Fibroblast of skin of right biceps (primary cell): Measurements from ENCODE around the gene ADAMTS2.

Experiments
- DNase-seq: peaks from one replicate; pipeline ENCODE4 v3.0.0-alpha.2; 2013

ADAMTS2 gene

GRCh38 chr5:179131886-179132585 lies 213.2 kb downstream of the ADAMTS2 start:
- no peak for DNase-seq

- DNase-seq = no peak
These were observed 213.9 kb downstream of the ADAMTS2 start for GRCh38 chr5:179131321-179131835.

- DNase-seq = no peak
These were observed 215.1 kb downstream of the ADAMTS2 start for GRCh38 chr5:179130101-179130681.

- DNase-seq = no peak
These were observed 215.6 kb downstream of the ADAMTS2 start for GRCh38 chr5:179129607-179130071.

GRCh38 chr5:179128976-179129375 lies 216.3 kb downstream of the ADAMTS2 start:
- DNase-seq = no peak

- DNase-seq = no peak
These were observed 217.3 kb downstream of the ADAMTS2 start for GRCh38 chr5:179128041-179128365.

GRCh38 chr5:179127136-179128040 lies 217.9 kb downstream of the ADAMTS2 start:
- no peak for DNase-seq

GRCh38 chr5:179126506-179126991 lies 218.7 kb downstream of the ADAMTS2 start:
- no peak for DNase-seq

GRCh38 chr5:179125789-179126505 lies 219.3 kb downstream of the ADAMTS2 start:
- no peak for DNase-seq

- no peak for DNase-seq
These were observed 220.1 kb downstream of the ADAMTS2 start for GRCh38 chr5:179124853-179125788.

GRCh38 chr5:179124273-179124852 lies 220.9 kb downstream of the ADAMTS2 start:
- DNase-seq = no peak

GRCh38 chr5:179123491-179124272 lies 221.6 kb downstream of the ADAMTS2 start:
- DNase-seq = no peak

- no peak for DNase-seq
These were observed 222.2 kb downstream of the ADAMTS2 start for GRCh38 chr5:179123109-179123426.

GRCh38 chr5:179122411-179123108 lies 222.7 kb downstream of the ADAMTS2 start:
- DNase-seq = no peak

- DNase-seq = no peak
These were observed 223.6 kb downstream of the ADAMTS2 start for GRCh38 chr5:179121667-179122111.

- DNase-seq = no peak
These were observed 224.2 kb downstream of the ADAMTS2 start for GRCh38 chr5:179120951-179121666.

GRCh38 chr5:179120421-179120861 lies 224.8 kb downstream of the ADAMTS2 start:
- no peak for DNase-seq

GRCh38 chr5:179119415-179120170 lies 225.7 kb downstream of the ADAMTS2 start:
- DNase-seq = no peak
